GM20431 (cell line): Measurements from ENCODE around the gene SLC6A11.

ENCODE experiments used
- in situ Hi-C: fragments of 300-500 bp; cut with MseI, MboI; formaldehyde crosslinking; loops from one replicate; pipeline ENCODE4 v1.15.0; 2020; ENCODE audit warnings: low sequenced_read_pairs; ENCODE audit not compliant: unreplicated experiment

The SLC6A11 gene

GRCh38 chr3:10835406-10835805 is 19.4 kb downstream of the SLC6A11 start:
- in situ Hi-C loops = no loop called here

DNA sequence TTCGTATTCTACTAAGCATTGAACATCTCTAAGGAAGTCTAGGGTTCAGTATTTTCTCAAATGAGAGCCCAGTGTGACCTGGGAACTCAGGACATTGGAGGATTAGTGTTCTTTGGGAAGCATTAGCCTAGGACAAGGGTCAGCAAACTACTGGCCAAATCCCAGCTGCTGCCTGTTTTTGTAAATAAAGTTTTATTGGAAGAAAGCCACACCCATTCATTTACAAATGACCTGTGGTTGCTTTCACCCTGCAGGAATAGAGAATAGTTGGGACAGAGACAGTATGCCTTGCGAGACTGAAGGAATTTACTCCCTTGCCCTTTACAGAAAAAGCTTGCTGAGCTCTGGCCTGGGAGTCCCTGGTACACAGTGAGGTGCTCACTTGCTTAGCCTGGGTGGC is 20.6 kb downstream of the SLC6A11 start:
- in situ Hi-C loops = no loop called here

DNA sequence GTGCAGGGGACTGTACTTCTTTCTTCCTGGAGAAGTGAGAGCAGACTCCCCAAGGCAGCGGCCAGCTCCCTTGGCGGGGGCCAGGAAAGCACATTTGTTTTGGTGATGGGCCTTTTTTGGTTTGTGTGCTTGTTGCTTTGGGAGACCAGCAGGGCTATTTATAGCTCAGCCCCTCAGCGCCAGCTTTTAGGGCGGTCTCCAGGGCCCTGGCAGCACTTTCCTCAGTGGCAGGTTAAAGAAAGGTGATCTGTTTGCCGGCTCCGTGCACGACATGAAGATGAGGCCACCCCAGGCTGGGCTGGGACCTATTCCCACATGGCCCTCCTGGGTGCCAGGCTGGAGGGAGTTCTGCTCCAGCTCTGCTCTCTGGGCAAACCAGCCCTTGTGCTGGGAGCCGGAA is 21.8 kb downstream of the SLC6A11 start:
- in situ Hi-C loops = no loop called here

- in situ Hi-C loops = no loop called here
These were observed 23.1 kb downstream of the SLC6A11 start for GRCh38 chr3:10839167-10839566.

DNA sequence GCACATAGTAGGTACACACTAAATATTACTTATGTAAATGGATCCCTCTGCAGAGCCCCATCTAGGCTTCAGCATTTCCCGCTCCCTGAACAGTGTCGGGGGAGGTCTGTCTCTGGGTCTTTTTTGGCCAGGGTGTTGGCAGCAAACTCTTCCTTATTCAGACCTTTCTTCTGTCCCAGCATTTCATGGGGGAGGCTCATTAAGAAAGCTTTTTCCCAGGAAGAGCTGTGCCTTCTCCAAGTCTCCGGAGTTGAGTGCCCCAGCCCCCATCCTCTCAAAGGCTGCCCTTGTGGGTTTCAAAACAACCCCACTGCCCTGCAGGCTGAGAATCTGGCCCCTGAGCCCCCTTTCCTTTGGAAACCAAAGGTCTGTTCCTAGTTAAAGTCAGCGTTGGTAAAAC is 25.1 kb downstream of the SLC6A11 start:
- in situ Hi-C loops = no loop called here

GRCh38 chr3:10843378-10843777 is 27.4 kb downstream of the SLC6A11 start:
- in situ Hi-C loops = no loop called here

DNA sequence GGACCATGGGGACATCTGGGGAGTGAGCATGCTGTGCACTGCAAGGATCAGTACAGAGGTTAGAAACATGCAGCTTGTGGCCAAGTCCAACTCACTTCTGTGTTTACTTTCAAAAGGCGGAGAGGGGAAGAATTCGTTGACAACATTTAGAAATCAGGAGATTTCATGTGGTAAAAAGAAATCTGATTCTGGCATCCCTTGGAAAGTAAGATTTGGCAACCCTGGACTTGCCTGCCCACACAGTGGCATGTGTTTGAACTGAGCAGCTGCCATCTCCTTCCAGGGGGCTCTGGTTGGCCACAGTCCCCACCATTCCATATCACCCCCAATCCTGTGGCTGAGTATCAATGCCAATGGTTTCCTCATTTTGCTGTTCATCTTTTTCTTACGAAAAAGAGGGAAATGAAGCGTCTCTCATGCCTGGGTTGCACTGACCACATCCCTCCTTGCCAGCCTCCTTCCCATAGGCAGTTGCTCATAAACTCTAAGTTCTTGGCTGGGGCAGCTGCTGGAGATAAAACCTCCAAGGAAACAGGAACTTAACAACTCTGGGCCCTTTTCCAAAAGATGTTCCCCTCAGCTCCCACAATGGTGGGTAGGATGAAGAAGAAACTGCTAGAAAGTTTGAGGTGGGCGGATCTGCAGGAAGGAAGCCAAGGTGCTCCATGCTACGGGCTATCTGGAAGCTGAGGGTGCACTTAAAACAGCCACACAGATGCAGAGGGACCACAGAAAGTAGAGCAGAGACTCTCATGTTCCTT is 29.2 kb downstream of the SLC6A11 start:
- in situ Hi-C loops = no loop called here

DNA sequence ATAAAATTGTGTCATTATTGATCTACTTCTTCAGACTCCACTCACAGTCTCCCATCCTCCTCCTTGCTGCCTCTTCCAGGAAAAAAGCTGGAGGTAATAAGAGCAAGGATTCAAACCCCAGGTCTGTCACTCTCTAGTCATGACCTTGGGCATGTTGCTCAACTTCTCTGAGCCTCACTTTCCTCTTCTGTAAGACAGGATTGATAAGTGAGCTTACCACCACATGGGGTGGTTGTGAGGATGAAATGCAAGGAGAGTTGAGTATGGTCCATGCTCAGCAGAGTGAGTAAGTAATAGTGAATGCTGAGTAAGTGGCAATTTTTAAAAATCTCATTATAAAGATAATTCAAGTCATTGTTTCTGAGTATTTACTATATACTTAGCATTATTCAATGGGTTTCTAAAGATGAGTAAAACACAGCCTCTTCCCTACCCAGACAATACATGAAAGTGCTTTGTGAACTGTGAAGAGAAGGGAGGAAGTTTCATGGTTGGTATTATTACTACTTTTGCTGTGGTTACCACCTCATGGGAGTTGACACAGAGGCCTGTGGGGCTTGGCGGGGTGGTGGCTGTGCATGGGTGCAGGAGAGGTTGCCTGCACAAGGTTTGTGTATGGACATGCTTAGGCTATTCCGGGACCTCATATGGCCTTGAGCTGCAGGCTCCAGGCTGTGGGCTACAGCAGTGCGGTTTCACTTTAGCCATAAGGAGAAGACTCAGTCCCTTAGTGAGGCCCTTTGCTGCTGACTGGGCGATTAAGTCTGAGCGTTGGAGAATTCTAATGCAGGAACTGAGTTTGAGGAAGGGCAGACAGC is 30.0 kb downstream of the SLC6A11 start:
- in situ Hi-C loops = no loop called here

- in situ Hi-C loops = no loop called here
These were observed 30.6 kb downstream of the SLC6A11 start for GRCh38 chr3:10846657-10846975.

GRCh38 chr3:10848261-10848660 is 32.2 kb downstream of the SLC6A11 start:
- in situ Hi-C loops = no loop called here

GRCh38 chr3:10852066-10852808 is 36.2 kb downstream of the SLC6A11 start:
- in situ Hi-C loops = no loop called here

GRCh38 chr3:10855083-10855870 is 39.2 kb downstream of the SLC6A11 start:
- in situ Hi-C loops = no loop called here

- in situ Hi-C loops = no loop called here
These were observed 40.0 kb downstream of the SLC6A11 start for GRCh38 chr3:10855871-10856662.

DNA sequence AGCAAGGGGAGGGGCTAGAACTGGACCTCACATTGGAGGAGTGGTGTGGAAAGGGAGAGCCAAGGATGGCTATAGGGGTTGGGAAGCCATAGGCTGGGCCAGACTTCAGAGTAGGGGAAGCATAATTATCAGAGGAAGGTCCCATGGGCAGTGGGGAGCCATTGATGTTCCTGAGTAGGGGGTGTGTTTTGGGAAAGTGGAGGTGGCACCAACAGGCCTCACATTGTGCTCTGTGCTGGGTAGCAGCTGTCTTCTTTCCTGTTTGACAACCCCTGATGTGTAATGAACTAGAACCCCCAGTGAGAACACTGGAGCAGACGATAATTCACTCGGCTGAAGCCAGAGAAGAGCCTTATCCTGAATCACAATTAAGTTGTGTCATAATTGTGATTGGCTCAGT is 41.2 kb downstream of the SLC6A11 start:
- in situ Hi-C loops = no loop called here

- in situ Hi-C loops = no loop called here
These were observed 42.1 kb downstream of the SLC6A11 start for GRCh38 chr3:10858091-10858490.

DNA sequence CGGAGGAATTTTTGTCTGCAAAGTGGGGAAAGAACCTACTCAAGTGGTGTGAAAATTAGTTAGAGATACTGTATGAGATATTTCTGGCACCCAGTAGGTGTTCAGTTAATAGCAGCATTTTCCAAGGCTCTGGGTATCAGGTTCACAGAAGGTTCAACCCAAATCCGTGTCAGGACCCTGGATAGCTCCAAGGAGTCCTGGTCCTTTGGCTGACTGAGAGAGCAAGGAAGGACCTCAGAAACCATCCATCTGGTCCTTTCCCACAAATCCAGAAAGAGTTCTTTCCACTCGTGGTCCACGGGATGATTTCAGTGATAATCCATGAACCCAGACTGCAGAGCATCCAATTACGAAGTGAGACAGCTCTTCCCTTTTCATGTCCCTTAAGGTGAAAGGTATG is 51.4 kb downstream of the SLC6A11 start:
- in situ Hi-C loops = no loop called here

DNA sequence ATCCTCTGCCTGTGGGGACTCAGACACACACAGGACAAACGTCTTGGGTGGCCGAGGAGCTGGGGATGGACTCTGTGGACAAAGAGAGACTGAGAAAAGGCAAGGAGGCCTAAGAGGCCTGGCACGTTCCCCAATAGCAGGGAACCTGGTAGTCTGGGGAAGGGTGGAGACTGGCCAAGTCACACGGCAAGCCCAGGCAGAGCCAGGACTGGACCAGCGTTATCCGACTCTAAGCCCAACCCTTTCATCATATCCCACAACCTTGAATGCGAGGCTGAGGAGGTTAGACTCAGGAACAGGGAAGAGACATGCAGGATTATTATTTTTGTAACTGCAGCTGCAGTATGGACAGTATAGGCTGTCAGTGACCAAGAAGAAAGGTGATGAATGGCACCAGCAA is 53.4 kb downstream of the SLC6A11 start:
- in situ Hi-C loops = no loop called here

DNA sequence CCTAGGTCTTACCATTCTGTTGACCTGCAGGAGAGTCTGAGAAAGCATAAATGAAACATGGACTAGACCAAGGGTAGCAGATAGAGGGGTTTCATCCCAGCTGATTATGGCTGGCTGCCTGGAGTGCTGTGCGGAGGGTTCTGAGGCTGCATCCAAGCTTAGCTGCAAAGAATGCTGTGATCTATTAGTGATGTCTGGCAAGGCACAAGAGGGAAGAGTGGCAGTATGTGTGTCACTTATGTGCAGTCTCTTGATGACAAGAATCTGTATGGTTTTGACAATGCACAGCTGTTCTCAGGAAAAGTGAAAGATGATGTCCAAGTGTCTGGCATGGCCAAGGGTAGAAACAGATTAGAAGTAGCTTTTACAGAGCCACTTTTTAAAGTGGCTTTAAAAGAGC is 54.3 kb downstream of the SLC6A11 start:
- in situ Hi-C loops = no loop called here

GRCh38 chr3:10873415-10873814 is 57.4 kb downstream of the SLC6A11 start:
- in situ Hi-C loops = no loop called here
